Glutamatergic neuron (in vitro differentiated cells): Measurements from ENCODE around the gene NAV3. TPM values are rescaled to one million over a fixed set of nuclear protein-coding genes. Genes with fewer than 3 reads are reported as not detected.
"Not testable (repeated sequence)": the region's sequence is repeated elsewhere in the genome, so short reads cannot be mapped to it uniquely, and the experiment has no call there.

Source experiments
- DNase-seq: peaks from one replicate; pipeline ENCODE4 v3.0.0; 2022
- H3K27ac Mint-ChIP-seq: one replicate; pipeline ENCODE4 v1.8.0; 2020; ENCODE audit warnings: mild to moderate bottlenecking, mixed read lengths, inconsistent platforms; ENCODE audit not compliant: unreplicated experiment
- H3K27me3 Mint-ChIP-seq: one replicate; pipeline ENCODE4 v1.8.0; 2020; ENCODE audit warnings: mild to moderate bottlenecking, moderate library complexity, mixed read lengths, inconsistent platforms; ENCODE audit not compliant: unreplicated experiment
- H3K36me3 Mint-ChIP-seq: one replicate; pipeline ENCODE4 v1.8.0; 2020; ENCODE audit warnings: mild to moderate bottlenecking, mixed read lengths, inconsistent platforms; ENCODE audit not compliant: unreplicated experiment
- H3K4me1 Mint-ChIP-seq: one replicate; pipeline ENCODE4 v1.8.0; 2020; ENCODE audit warnings: mild to moderate bottlenecking, low read depth, mixed read lengths, inconsistent platforms; ENCODE audit not compliant: unreplicated experiment
- H3K4me3 Mint-ChIP-seq: one replicate; pipeline ENCODE4 v1.8.0; 2020; ENCODE audit warnings: mild to moderate bottlenecking, mixed read lengths, inconsistent platforms; ENCODE audit not compliant: unreplicated experiment
- H3K9me3 Mint-ChIP-seq: one replicate; pipeline ENCODE4 v1.8.0; 2020; ENCODE audit warnings: mild to moderate bottlenecking, moderate library complexity, mixed read lengths, inconsistent platforms; ENCODE audit not compliant: unreplicated experiment
- total RNA-seq: library from RNA; stranded (reverse); fragmentation: NEBNext Ultra II Directional; extraction: Animal tissue kit (Norgen Biotek cat#: 25700); gene quantifications from one replicate; pipeline ENCODE4 v1.2.1, GENCODE V29; 2021; ENCODE audit not compliant: unreplicated experiment
- TF ChIP-seq, protein P1 (sequence below): fragments of 200-600 bp; sonication (generic); IDR thresholded peaks from one replicate; pipeline ENCODE4 v1.5.0; 2021; ENCODE audit not compliant: partially characterized antibody, unreplicated experiment

NAV3 gene
- total RNA-seq, 1 donor from 2014 or later, result 13.6 TPM

DNA sequence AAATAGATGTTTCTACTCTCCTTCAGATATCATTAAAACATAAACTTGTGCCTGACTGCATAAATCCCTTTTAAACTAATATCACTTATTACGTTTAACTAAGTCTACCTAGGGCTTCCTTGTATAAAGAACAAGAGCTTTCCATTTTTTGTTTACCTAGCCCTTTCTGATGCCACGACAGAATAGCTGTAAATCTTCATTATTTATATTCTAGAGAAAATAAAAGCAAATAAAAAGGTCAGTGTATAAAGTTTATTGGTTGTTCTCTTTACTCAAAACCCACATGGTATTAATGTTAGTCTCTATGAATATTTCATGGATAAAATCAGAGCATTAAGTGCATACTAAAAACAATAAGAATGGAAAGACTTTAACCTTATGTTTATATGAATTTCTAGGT lies 269.1 kb downstream of the NAV3 start:
- Mint-ChIP-seq H3K27ac (no peak overlapping the region), H3K27me3 (peaks cover 2% of the 10 kb centered on the region), H3K9me3 (peaks cover 2% of the 10 kb centered on the region), H3K4me1 (peaks cover 3% of the 10 kb centered on the region), H3K36me3 (peaks cover 5% of the 10 kb centered on the region), H3K4me3 (no peak overlapping the region)
- TF ChIP-seq, protein P1, sequence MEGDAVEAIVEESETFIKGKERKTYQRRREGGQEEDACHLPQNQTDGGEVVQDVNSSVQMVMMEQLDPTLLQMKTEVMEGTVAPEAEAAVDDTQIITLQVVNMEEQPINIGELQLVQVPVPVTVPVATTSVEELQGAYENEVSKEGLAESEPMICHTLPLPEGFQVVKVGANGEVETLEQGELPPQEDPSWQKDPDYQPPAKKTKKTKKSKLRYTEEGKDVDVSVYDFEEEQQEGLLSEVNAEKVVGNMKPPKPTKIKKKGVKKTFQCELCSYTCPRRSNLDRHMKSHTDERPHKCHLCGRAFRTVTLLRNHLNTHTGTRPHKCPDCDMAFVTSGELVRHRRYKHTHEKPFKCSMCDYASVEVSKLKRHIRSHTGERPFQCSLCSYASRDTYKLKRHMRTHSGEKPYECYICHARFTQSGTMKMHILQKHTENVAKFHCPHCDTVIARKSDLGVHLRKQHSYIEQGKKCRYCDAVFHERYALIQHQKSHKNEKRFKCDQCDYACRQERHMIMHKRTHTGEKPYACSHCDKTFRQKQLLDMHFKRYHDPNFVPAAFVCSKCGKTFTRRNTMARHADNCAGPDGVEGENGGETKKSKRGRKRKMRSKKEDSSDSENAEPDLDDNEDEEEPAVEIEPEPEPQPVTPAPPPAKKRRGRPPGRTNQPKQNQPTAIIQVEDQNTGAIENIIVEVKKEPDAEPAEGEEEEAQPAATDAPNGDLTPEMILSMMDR, result no peak
- DNase-seq, result no peak

DNA sequence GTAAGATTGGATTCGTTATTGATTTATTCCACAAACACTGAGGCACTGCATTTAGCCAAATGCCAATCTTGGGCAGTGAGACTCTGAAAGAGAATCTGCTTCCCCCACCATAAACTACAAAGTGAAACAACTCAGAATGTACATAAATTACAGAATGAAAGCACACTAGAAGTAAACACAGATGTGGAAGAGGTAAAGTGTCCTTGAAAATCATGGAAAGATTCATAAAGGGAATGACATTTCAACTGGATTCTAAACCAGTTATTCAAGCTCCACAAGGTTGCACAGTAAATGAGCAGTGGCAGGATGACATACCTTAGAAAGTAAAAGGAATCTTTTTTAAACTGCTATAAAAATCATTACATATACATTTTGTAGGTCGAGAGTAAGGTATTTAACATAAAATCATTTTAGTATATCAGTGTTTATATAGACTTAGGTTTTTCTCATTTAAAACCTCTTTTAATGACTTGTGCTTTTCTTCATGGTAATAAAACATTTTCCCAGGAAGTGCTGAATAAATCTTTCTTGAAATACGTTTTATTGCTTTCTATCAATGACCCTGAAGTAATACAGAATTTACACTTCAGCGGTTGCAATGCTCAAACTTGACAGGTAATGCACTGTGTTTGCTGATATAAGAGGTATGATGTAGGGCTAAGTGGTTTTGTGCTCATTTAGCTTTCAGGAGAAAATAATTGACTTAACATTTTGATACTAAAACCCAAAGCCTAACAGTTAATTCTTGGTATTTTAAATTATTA lies 270.6 kb downstream of the NAV3 start:
- Mint-ChIP-seq H3K4me1 (peaks cover 3% of the 10 kb centered on the region), H3K4me3 (no peak overlapping the region), H3K36me3 (no peaks in the 10 kb centered on the region), H3K27ac (no peak overlapping the region), H3K27me3 (peaks cover 2% of the 10 kb centered on the region), H3K9me3 (peaks cover 2% of the 10 kb centered on the region)
- TF ChIP-seq, protein P1, result no peak
- DNase-seq, result no peak

DNA sequence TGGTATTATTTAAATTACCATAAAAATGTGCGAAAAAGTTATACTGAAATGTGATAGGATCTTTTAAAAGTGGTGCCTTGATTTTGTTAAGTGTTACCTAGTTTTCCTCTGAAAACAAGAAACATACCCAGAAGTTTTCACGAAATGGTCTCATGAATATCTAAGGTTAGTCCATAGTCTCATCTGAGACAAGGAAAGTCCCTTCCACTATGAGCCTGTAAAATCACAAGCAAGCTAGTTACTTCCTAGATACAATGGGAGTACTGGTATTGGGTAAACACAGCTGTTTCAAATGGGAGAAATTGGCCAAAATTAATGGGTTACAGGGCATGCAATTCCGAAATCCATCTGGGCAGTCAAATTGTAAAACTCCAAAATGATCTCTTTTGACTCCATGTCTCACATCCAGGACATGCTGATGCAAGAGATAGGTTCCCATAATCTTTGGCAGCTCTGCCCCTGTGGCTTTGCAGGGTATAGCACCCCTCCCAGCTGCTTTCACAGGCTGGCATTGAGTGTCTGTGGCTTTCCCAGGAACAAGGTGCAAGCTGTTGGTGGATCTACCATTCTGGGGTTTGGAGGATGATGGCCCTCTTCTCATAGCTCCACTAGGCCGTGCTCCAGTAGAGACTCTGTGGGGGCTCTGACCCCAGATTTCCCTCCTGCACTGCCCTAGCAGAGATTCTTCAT lies 271.4 kb downstream of the NAV3 start:
- Mint-ChIP-seq H3K36me3 (no peaks in the 10 kb centered on the region), H3K4me1 (peaks cover 3% of the 10 kb centered on the region), H3K9me3 (peaks cover 2% of the 10 kb centered on the region), H3K4me3 (no peak overlapping the region), H3K27ac (no peak overlapping the region), H3K27me3 (no peaks in the 10 kb centered on the region)
- TF ChIP-seq, protein P1, result no peak
- no peak for DNase-seq

DNA sequence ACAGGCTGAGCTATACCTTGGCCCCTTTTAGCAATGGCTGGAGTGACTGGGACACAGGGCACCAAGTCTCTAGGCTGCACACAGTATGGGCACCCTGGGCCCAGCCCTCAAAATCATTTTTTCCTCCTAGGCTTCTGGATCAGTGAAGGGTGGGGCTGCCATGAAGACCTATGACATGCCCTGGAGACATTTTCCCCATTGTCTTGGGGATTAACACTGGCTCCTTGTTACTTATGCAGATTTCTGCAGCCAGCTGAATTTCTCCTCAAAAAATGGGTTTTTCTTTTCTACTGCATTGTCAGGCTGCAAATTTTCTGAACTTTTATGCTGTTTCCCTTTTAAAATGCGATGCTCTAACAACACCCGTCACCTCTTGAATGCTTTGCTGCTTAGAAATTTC lies 272.1 kb downstream of the NAV3 start:
- not testable (repeated sequence) for H3K9me3 Mint-ChIP-seq, H3K4me3 Mint-ChIP-seq, H3K27ac Mint-ChIP-seq, DNase-seq, H3K27me3 Mint-ChIP-seq, H3K4me1 Mint-ChIP-seq, H3K36me3 Mint-ChIP-seq

DNA sequence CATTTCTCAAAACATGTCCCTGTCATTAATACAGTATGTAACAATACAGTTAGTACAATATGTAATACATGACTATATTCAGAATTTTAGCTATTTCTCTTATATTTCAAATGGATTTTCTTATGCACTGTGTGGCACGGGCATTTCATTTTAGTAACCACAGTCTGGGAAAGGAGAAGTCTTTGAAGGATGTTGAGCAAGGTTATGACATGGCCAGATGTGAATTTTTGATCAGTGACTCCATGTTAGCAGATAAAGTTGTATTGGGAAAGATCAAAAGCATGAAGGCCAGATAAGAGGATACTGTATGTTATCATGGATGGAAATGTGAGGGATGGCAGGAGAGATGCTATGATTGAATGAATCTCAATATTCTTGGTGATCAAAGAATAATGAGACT lies 285.2 kb downstream of the NAV3 start:
- no peaks in the 10 kb centered on the region for H3K4me1 Mint-ChIP-seq
- peaks cover 3% of the 10 kb centered on the region for H3K27me3 Mint-ChIP-seq
- no peak overlapping the region for H3K27ac Mint-ChIP-seq
- peaks cover 4% of the 10 kb centered on the region for H3K9me3 Mint-ChIP-seq
- H3K4me3 Mint-ChIP-seq, result no peak overlapping the region
- no peak for DNase-seq
- peaks cover 21% of the 10 kb centered on the region for H3K36me3 Mint-ChIP-seq
- TF ChIP-seq, protein P1, result no peak
